Eye (tissue), 1 donor: ENCODE results near the gene BARX2.

Experiments used
- DNase-seq: peaks from one replicate; pipeline ENCODE4 v3.0.0-alpha.2; 2015

Gene BARX2

GRCh38 chr11:129374081-129374992 is 1.3 kb upstream of the BARX2 start:
- peak; percentile 64 for DNase-seq

DNA sequence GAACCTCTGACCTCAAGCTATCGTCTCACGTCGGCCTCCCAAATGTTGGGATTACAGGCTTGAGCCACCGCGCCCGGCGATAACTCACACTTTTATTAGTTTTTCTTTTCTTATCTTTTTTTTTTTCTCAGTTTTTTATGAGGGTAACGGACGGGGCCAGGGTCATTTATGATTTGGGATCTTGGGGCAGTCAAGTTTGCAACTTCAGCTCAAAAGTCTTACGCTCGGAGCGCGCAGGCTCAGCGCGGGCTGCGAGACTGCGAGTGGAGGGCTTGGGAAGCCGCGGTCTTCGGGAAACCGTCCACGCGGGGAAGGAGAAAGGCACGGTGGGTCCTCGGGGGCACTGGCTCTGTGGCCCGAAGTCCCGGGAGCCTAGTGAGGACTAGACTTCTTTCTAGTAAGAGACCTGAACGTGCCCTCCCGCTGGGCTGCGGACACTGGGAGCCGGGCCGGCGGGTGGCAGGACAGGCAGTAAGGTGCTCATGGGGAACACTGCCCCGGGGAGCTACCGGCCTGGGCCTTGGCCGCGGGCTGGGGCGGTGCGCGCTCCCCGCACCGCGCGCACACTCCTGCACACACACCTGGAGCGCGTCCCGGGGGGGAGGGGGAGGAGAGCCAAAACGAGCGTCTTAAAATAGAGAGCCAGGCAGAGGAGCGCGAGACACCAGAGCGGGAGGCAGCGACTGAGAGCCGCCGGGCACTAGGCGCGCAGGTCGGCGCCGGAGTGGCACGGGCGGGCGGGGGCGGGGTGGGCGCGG is 476 bp upstream of the BARX2 start:
- peak; percentile 67 for DNase-seq

- DNase-seq = no peak
These were observed 1.2 kb downstream of the BARX2 start for GRCh38 chr11:129376658-129377341.

DNA sequence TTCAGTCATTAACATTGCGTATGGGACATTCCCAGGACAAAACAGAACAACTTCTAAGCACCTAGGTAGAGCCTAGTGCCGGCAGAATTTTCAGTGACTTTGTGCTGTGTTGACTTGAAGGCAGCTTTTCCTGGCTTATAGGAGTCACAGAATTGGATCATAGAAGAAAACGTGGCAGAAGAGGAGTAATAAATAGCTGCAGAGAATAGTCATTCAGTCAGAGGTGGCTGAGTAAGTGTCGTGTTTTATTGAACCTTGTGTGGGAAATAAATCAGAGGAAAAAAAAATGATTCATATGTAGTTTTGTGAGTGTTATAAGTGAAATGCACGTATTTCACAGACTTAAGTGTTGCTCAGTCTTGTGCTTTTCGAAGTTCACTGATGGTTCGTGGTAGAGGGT is 2.1 kb downstream of the BARX2 start:
- DNase-seq = no peak

DNA sequence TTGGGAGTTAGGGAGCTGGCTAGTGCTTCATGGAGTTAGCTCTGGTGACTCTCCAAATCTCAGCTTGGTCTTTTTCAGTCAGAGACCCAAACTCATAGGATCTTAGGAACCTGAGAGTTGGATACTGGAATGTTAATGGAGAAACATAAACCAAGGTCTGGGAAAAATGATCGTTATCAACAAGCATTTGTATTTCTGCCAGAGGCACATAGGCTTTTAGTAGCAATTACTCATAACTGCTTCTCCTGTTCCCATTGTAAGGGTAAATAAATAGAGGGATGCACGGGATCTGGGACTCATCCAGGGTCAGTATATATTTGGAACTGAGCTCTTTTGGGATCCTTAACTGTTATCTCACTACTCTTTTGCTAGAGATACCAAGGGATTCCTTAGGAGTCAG is 4.8 kb downstream of the BARX2 start:
- no peak for DNase-seq

DNA sequence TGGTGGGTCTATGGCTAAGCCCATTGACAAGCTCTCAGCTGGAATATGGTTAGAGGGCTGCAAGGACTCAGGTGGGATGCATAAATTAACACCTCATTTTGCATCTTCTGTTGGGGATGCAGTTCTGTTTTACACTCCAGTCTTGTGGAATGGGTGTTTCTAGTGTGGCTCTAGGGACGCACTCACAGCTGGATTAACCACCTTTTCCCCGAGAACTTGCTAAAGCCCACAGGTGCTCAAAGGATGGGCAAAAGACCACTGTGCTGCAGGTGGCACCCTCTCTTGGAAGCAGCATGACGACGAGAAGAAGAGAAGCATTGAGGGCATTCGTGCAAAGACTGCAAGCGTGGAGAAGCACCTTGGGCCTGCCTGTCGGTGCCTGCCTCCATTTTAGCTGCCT is 6.9 kb downstream of the BARX2 start:
- DNase-seq = no peak

DNA sequence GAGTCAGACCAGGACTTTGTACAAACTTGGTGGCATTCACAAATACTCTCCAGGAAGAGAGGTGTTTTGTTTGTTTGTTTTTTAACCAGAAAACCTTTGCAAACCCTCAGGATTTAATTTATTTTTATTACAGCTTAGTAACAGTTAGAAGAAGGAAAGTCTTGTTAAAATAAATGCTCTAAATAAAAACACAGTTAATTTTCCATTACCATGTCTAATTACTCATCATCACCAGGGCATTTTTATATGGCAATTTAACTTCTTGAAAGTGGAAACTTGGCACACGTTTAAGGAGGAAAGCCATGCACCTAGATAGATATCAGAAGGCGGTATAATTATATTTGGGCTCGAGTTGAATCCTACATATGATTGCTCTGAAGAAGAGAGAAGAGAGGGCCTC is 7.4 kb downstream of the BARX2 start:
- no peak for DNase-seq

- no peak for DNase-seq
These were observed 7.9 kb downstream of the BARX2 start for GRCh38 chr11:129383502-129383901.

DNA sequence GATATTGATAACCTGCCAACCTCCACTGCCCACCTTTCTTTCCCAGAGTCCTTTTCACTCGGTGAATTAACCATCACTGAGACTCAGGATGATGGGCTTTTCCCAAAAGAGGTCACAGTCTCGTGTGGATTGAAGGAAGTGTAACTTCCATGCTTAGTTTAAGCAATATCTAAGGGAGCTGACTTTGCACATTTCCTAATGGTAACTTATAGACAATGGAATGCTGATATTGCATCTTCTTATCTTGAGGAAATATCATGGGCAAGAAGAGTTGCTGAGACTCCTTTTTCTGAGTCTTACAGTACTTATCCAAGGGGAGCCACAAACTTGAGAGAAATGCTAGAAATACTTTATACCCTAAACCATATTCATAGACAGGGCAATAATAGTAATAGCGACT is 8.8 kb downstream of the BARX2 start:
- DNase-seq = no peak

DNA sequence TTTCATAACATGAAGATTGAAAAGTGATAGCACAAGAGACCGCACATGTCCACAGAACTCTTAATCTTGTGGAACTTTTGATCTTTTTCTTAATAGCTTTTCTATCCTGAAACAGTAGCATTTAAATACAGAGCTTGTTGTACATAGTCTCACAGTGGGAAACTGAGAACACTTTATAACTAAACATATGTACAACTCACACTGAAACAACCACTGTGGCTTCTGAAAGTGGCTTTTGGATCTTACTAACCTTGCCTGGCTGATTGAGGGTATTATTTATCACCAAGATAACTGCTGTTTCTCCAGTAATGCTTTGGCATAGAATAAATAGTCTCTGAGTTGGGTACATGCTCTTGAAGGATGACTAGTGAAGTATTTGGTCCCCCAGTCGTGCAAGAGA is 10.2 kb downstream of the BARX2 start:
- no peak for DNase-seq

DNA sequence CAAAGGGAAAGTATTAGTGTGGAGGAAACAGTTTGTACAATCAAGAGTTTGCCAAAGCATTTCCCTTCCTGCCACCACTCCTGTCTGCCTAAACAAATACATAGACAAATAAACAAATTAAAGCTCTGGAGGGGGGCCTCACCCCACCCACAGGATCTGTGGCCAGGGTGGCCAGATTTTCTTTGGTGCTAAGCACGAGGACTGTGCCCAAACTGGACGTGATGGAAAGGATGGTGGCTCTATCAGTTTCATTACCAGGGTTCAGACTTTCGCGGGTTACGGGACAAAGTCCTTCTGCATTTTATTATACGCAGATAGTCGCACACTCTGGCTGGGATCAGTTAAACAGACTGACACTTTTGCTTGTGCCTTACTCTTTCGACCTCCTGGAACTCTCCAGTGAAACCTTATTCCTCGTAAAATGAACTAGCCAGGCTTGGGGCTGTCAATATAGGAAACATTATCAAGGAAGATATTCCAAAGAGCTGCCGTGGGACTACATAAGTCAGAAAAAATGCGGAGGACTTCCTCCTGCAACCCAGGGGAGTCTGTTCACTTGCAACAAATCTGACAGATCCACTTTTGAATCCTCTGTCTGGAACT is 11.2 kb downstream of the BARX2 start:
- no peak for DNase-seq

DNA sequence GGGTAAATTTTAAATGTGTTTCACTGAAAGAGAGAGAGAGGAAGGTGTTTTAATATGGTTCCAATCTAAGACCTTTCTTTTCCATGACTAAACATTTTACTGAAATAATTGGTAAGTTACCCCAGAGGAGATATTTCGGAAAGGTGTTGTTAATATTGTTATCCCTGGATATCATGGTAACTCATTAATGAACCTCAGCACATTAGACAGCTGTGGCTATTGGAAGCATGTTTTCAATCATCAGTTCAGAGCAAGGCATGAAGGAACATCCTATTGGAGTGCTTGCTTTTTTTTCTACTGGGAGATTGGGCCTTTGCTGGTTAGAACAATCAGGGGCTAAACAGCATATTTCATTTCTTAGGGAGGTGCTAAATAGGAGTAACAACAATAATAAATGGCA is 11.8 kb downstream of the BARX2 start:
- DNase-seq = no peak

GRCh38 chr11:129388824-129389223 is 13.2 kb downstream of the BARX2 start:
- DNase-seq = no peak

DNA sequence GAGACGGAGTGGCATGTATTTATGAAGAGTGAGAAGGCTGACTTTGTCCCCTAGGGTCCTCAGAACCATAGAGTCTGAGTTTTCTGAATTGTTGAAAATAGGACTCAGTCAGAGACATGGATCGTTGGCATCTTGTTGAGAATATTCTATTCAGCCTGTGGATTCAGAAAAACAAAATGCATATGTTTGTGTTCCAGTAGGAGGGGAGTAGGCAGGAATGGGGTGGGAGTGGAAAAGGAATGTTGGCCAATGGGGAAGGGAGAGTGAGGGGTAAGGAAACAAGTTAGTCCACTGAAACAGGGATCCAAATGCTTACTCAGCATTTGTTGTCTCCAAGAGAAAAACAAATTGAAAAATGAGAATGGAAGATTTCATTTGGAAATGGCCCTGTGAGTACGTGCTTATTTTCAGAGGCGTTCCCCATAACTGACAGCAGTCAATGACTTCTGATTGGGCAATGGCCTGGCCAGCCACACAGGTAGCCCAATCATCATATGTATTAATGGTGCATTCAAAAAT is 14.7 kb downstream of the BARX2 start:
- DNase-seq = no peak

DNA sequence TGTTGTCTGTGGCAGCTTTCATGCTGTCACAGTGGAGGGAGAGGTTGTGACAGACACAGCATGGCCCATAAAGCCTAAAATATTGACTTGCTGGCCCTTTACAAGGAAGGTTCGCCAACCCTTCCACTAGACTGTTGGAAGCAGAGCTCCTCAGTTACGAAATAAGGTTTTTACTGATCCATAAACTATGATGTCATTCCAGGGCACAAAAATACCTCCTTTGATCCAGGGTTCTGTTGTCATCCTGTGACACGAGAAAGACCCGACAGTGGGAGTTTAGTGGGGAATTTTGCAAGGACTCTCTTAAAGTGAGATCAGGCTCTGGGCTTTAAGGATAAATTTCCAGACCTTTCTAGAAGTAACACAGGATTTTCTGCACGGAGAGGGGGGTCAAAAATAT is 15.7 kb downstream of the BARX2 start:
- DNase-seq = no peak

DNA sequence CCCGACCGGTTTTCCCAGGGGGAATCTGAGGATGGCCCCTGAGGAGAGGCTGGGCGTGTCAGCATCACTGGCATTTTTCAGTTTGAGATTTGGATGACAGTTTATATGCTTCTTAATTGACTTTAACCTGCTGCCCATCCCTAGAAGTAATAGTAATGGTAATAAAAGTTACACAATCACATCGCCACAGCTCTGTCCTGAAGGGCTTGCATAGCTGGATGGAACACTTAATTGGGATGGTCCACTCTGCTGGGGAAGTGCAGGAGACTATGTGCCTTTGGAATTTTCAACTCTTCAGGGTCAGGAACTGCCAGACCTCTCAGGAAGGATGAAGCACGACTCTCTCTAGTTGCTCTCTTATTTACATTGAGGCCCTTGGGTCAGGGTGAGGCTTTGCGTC is 16.2 kb downstream of the BARX2 start:
- no peak for DNase-seq

- DNase-seq = no peak
These were observed 17.3 kb downstream of the BARX2 start for GRCh38 chr11:129392995-129393394.

DNA sequence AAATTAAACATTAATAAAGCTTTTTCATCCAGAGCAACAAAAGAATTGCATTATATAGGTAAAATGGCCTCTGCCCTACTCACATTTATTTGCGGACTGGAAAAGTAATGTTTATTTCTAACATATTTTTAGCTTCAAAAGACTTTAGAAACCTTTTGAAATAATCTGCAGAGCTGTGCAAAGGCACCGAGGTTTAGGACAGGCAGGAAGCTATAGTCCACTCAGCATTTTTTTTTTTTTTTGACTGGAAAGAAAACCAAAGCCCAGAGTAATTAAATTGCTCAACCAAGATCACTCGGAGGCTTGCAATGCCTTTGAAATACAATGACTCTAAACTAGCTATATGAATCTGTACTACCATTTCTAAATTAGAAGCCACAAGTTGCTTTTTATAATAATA is 19.1 kb downstream of the BARX2 start:
- DNase-seq = no peak

DNA sequence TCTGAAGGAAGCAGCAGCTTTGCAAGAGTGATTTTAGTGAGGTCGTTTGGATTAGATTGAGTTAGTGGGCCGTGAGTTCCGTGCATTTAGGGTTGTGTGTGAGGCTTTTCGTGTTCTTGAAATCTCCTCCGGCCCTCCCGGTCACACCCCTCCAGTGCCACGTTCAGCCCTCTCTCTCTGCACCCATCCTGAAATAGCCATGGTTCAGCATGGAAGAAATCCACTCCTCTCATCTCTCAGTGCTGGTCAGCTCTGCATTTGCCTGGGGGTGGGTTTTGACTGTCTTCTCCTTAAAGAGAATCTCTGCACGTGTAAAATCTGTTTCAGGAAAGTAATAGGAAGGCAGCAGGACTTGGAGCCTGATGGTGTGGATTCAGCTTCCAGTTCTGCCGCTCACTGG is 19.8 kb downstream of the BARX2 start:
- no peak for DNase-seq

- no peak for DNase-seq
These were observed 20.2 kb downstream of the BARX2 start for GRCh38 chr11:129395883-129396282.

GRCh38 chr11:129396454-129396853 is 20.8 kb downstream of the BARX2 start:
- DNase-seq = no peak

GRCh38 chr11:129402206-129403171 is 26.8 kb downstream of the BARX2 start:
- DNase-seq = no peak
